ENCODE data around the gene CCNI2.

Gene CCNI2

GRCh38 chr5:132764671-132765238 lies 17.5 kb downstream of the CCNI2 start:
- in situ Hi-C loops (cut with HindIII; ENCODE audit: low sequenced_read_pairs): no loop called here

DNA sequence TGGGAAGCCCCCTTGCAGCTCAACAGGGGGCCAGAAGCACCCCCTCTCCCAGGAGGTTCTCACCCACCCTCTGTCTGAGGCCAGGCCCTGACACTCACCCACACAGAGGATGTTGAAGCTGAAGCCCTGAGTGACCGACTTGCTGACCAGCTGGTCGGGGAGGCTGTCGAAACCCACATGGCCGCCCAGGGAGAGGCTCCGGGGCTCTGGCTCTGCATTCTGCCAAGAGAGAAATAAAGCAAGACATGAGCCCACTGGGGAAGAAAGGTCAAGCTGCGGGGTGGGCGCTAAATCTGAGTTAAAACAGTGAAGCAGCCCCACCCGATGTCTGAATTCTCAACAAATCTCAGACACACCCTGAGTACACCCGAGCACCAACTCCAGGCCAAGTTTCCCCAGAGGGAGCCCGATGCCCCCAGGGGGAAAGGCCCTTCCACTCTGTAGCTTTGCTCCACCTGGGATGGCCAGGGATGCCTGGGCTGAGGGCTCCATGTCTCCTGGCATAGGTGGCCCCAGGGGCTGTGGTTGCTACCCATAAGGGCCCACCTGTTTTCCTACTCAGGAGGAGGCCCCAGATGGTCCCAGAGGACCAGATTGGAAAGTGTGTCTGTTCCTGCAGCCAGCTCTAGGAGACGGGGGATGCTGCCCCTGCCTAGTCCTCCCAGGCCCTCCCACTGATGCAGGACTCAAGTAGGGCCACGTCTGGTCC lies 18.2 kb downstream of the CCNI2 start:
- in situ Hi-C loops (cut with HindIII; ENCODE audit: low sequenced_read_pairs): no loop called here

- in situ Hi-C loops (cut with HindIII; ENCODE audit: low sequenced_read_pairs): no loop called here
Measured at GRCh38 chr5:132766020-132766805, 19.0 kb downstream of the CCNI2 start.

DNA sequence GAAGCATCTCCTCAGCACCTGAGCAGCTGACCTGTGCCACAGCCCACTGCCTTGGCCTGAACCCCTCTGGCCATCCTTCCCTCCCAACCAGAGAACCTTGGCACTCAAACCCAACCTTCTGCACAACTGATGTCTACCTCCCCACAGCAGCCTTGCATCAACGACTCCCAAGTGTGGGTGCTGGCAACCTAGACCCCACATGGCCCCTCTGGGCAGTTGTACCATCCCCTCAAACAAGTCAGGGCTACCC lies 19.5 kb downstream of the CCNI2 start:
- in situ Hi-C loops (cut with HindIII; ENCODE audit: low sequenced_read_pairs): no loop called here

DNA sequence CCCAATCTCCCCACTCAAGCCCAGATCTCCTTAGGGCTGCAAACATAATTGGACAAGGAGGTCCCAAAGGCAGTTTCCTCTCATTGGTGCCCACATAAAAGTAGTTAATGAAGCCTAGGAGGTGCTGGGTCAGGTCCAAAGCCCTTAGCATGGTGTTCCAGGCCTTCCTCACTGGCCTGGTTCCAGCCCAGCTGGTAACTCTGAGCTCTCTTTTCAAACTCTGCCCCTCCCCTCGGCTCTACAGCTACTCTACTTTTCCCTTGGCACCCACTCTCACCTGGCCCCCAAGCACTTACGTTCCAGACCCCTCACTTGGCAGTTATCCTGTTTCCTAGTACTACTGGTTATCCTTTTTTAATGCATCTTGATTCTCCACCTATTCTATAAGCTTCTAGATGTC lies 19.9 kb downstream of the CCNI2 start:
- in situ Hi-C loops (cut with HindIII; ENCODE audit: low sequenced_read_pairs): no loop called here

DNA sequence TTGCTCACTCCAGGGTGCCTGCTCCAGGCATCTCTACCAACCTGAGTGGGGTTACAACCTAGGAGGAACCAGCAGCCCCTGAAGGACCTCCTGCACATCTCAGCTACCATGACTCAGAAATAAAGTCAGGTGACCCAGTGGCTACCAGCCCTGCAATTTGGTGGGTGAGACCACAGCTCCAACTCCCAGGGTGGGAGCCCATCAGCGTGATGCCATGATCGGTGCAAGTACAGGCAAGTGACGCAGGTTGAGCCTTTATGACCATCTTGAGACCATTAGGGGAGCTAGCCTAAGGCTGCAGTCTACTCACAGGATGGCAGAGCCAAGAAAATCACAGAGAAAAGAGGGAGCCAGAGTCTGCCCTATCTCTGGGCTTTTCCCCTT lies 21.3 kb downstream of the CCNI2 start:
- in situ Hi-C loops (cut with HindIII; ENCODE audit: low sequenced_read_pairs): no loop called here

DNA sequence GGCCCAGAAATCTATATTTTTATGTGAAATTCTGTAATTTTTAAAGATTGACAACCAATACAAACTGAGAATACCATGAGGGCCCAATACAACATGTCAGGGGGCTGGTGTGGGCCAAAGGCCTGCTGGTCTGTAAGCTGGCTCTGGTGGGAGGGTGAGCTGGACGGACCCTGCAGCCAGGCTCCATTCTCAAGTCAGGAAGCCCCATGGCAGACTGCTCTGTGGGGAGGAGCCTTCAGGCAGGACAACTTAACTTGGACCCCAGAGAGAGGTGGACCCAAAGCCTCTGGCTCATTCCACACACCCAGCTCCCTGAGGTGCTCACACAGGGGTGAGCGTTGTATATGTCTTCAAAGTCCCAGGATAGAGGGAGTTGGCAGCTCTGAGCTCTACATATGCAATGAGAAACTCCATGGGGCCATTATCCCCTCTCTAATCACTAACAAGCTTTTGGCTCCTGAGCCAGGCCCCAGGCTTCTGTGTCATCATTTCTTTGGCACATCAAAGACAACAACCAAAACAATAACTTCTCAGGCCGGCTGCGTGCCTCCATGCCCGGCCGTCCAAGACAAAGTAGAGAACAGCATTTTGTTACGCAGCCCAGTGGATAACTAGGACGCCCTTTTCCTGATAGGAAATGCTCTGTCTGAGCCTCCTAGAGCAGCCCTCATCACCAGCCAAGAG lies 23.4 kb downstream of the CCNI2 start:
- in situ Hi-C loops (cut with HindIII; ENCODE audit: low sequenced_read_pairs): no loop called here

DNA sequence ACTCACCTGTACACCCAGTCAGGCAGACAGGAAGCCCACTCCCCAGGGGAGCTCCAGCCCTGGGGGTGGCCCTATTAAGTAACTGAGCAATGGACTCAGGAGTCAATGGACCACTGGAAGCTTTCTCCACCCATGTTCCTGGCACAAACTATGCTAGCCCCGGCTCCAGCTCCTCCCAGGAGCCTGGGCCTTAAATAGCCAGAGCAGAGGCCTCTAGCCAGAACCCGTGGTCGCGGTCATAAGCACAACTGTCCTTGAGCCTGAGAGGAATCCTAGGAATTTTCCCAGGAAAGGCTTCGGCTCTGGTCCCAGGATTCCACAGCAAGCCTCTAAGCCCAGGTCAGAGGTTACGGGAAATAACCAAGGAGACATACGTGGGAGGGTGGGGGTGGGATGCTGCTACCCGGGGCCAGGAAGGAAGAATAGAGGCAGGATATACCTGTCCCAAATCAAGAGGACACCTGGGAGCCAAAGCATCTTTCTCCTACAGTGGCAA lies 24.3 kb downstream of the CCNI2 start:
- in situ Hi-C loops (cut with HindIII; ENCODE audit: low sequenced_read_pairs): no loop called here

DNA sequence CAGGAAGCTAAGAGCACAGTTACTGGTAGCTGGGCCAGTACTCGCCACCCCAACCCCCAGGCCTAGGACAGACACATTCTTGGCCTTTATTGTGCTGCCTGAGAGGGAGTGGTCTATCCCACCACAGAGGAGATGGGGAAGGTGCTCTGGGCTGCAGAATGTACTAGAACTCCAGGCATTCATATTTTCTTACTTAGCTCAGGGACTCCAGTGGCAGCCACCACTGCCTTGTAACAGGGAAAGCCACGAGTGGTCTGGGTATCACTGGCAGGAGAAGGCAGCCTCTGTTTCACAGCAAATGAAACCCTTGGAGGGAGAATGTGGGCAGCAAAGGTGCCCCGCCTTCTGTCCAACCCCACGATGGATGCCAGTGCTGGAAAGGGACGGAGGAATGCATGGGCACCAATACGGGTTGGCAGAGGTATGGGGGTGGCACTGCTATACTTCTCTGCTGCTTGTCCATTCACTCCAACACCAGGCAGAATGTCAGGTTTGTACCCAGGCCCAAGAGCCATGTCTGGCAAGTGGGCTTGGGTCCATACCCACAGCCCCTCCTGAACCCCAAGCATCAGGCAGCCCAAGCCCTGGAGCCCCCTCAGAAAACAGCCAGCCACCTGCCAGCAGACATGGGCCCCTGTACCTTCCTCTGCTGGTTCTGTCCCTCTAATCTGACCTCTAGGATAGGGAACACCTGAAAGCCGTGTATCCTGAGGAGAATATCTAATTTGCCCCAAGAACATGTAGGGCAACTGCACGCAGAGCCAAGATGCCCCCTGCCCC lies 25.3 kb downstream of the CCNI2 start:
- in situ Hi-C loops (cut with HindIII; ENCODE audit: low sequenced_read_pairs): no loop called here

- in situ Hi-C loops (cut with HindIII; ENCODE audit: low sequenced_read_pairs): no loop called here
Measured at GRCh38 chr5:132773114-132773513, 25.9 kb downstream of the CCNI2 start.

- in situ Hi-C loops (cut with HindIII; ENCODE audit: low sequenced_read_pairs): no loop called here
Measured at GRCh38 chr5:132773601-132774355, 26.6 kb downstream of the CCNI2 start.

- in situ Hi-C loops (cut with HindIII; ENCODE audit: low sequenced_read_pairs): no loop called here
Measured at GRCh38 chr5:132774406-132774805, 27.2 kb downstream of the CCNI2 start.

DNA sequence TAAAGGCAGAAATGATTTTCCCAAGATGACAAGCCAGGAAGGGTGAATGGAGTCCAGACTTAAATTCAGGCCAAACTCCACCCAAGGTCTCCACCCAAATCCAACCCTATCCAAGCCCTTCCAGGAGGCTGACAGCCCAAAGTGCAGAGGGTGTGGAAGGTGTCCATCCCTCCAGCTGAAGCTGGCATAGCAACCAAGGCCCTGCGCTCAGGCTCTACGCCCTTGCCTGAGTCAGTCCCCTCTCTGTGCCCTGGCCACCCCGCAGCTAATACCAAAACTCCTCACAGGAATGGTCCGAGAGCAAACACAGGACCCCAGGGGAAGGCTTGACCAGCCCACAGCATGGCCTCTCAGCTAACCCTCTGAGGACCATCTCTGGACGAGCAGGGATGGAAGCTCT lies 27.7 kb downstream of the CCNI2 start:
- in situ Hi-C loops (cut with HindIII; ENCODE audit: low sequenced_read_pairs): no loop called here

GRCh38 chr5:132775476-132775961 lies 28.3 kb downstream of the CCNI2 start:
- in situ Hi-C loops (cut with HindIII; ENCODE audit: low sequenced_read_pairs): no loop called here

DNA sequence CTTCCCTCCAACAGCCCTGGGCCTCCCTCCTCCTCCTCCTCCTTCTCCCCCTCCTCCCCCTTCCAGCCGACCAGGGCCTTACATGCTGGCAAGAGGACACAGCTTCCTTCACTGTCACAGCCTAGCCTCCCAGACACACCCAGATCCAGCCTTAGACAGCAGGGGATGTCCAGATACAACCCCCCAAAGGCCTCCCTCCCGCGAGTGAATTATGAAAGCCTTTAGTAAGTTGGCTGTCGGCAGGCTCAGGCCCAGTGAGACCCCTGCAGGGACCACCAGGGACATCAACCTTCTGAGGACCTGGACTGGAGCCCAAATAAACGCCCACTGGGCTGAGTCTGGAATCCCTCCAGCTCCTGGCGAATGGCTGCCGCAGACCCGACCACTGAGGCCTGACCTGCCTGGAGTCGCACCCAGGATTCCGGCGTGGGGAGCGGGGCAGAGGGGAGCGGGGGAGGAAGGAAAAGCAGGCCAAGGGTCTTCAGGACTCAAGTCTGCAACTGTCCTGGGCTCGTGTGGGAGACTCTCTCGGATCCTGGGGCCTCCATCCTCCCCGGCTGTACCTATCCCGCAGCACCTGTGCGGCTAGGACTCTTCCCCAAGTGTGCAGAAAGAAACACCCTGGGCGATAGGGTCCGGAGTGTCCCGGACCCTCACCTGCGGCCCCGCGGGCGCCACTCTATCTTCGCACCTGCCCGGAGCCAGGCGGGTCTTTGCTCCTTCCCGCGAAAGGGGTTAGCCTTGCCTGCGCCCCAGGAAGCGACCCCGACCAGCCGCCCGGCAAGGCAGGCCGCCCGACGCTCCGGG lies 29.1 kb downstream of the CCNI2 start:
- in situ Hi-C loops (cut with HindIII; ENCODE audit: low sequenced_read_pairs): no loop called here

GRCh38 chr5:132776938-132777208 lies 29.6 kb downstream of the CCNI2 start:
- in situ Hi-C loops (cut with HindIII; ENCODE audit: low sequenced_read_pairs): no loop called here

DNA sequence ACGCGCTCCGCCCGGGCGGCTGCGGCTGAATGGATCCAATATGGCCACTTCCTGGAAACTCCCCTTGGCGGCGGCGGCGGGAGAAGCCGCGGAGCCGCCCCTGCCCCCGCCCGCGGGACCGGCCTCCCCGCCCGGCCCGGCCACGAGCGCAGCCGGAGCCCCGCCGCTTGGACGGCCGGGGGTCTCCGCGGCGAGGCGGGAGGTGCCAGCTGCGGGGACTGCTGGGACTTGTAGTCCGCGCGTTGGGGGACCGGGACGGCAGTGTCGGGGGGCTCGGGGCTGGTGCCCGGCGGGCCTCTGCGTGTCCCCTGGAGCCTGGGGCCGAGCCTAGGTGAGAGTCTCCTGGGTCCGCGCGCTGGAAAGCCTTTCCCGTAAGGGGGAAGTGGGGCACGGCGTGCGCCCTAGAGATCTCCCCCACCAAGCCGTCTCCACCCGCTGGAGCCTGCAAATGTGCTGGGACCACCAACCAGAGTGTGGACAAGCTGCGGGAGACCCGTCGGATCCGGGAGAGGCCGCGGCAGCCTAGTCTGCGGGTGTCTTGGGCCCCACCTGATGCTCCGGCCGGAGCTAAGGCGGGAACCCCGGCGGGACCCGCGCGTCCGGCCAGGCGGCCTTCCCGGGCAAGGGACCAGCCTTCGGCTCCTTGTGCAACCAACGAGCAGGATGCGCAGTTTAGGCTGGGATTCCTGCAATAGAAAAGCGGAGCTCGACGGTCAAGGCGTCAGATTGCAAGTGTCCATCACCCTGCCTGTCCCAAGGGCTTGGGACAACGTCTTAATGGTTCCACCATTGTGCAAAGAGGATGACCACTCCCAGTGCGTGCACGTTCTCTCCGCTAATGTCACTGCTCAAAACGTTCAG lies 30.2 kb downstream of the CCNI2 start, which contains the start of gene SEPTIN8:
Gene SEPTIN8 (minus strand): TSS at position 31 of the 861 bp plus-strand sequence. CDS start 102 bp downstream, outside the sequence.
- in situ Hi-C loops (cut with HindIII; ENCODE audit: low sequenced_read_pairs): no loop called here

DNA sequence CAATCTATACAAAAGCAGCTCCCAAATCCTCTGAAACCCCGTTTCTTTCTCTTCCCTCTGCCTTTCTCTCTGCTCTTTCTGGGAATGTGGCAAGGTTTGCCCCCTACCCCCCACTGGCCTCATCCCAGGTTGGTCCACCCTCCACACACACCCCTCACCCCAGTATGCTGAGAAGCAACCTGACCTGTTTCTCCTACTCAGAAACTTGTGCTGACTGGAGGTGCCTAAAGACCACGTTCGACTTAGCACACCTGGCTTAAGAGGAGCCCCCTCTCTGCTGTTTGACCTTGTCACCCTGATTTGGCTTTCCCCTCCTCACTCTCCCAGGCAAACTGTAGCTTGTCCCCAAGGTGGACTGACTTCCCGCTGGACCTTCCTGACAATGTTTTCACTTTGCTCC lies 30.9 kb downstream of the CCNI2 start:
- in situ Hi-C loops (cut with HindIII; ENCODE audit: low sequenced_read_pairs): no loop called here
